Astrocyte of the spinal cord (primary cell): Measurements from ENCODE around the gene NEK2.
"Not testable (repeated sequence)": the region's sequence is repeated elsewhere in the genome, so short reads cannot be mapped to it uniquely, and the experiment has no call there.

ENCODE experiments used
- DNase-seq: peaks from one replicate; pipeline ENCODE4 v3.0.0; 2011; ENCODE audit warnings: low read depth, low spot score
- H3K4me3 ChIP-seq: 2 replicates; pipeline ENCODE4 v1.5.1; 2011; ENCODE audit warnings: low read depth, mild to moderate bottlenecking, low read length, moderate library complexity
- in situ Hi-C: cut with HindIII; loops from 2 replicates; pipeline ENCODE4 v1.10.0; 2017; ENCODE audit warnings: low sequenced_read_pairs
- TF ChIP-seq, protein P1 (sequence below): IDR thresholded peaks from 2 replicates; pipeline ENCODE4 v1.5.1; 2012; ENCODE audit warnings: low read depth, mild to moderate bottlenecking, low read length, inconsistent platforms

NEK2 gene

DNA sequence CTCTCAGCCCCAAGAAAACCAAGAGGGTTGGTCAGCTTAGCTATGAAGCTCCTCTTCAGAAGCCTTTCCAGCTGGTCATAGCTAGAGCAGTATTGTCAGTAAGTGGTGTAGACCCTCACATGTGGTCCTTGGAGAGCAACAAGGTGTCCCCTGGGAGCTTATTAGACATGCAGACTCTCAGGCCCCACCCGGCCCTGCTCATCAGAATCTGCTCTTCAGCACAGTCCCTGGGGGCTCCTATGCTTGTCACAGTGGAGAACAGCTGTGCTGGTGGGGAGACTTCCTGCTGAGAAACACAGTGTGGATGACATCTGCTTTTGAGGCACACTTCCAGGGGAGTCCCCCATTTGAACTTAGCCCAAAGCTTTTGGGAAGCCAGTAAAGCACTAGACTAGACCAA is 21.9 kb upstream of the NEK2 start:
- no peak for DNase-seq
- in situ Hi-C loops, result no loop called here
- H3K4me3 ChIP-seq, result no peak overlapping the region
- TF ChIP-seq, protein P1, sequence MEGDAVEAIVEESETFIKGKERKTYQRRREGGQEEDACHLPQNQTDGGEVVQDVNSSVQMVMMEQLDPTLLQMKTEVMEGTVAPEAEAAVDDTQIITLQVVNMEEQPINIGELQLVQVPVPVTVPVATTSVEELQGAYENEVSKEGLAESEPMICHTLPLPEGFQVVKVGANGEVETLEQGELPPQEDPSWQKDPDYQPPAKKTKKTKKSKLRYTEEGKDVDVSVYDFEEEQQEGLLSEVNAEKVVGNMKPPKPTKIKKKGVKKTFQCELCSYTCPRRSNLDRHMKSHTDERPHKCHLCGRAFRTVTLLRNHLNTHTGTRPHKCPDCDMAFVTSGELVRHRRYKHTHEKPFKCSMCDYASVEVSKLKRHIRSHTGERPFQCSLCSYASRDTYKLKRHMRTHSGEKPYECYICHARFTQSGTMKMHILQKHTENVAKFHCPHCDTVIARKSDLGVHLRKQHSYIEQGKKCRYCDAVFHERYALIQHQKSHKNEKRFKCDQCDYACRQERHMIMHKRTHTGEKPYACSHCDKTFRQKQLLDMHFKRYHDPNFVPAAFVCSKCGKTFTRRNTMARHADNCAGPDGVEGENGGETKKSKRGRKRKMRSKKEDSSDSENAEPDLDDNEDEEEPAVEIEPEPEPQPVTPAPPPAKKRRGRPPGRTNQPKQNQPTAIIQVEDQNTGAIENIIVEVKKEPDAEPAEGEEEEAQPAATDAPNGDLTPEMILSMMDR, result no peak

- TF ChIP-seq, protein P1, result no peak
- no peak for DNase-seq
- H3K4me3 ChIP-seq, result no peak overlapping the region
- in situ Hi-C loops, result no loop called here
Measured at GRCh38 chr1:211695135-211695816, 19.9 kb upstream of the NEK2 start.

GRCh38 chr1:211693911-211694310 is 18.5 kb upstream of the NEK2 start:
- in situ Hi-C loops, DNase-seq, H3K4me3 ChIP-seq: not testable (repeated sequence)

DNA sequence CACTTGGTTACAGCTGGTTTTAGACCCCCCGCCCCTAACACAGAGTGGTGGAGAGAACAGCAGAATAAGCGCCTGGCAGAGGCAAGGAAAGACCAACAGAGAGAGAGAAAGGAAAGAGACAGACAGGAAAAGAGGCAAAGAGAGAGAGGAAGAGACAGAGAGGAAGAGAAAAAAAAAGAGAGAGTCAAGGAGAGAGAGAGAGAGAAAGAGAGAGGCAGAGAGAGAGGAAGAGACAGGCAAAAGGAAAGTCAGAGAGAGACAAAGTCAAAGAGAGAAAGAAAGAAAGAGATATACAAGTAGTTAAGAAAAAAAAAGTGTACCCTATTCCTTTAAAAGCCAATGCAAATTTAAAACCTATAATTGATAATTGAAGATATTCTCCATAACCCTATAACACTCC is 13.0 kb upstream of the NEK2 start:
- TF ChIP-seq, protein P1, result no peak
- in situ Hi-C loops, result no loop called here
- H3K4me3 ChIP-seq, result no peak overlapping the region
- DNase-seq, result no peak

GRCh38 chr1:211687462-211688215 is 12.2 kb upstream of the NEK2 start:
- in situ Hi-C loops, result no loop called here
- TF ChIP-seq, protein P1, result no peak
- H3K4me3 ChIP-seq, result no peak overlapping the region
- DNase-seq, result no peak

GRCh38 chr1:211685823-211686222 is 10.4 kb upstream of the NEK2 start:
- no peak for DNase-seq
- no peak overlapping the region for H3K4me3 ChIP-seq
- TF ChIP-seq, protein P1, result no peak
- in situ Hi-C loops, result no loop called here

DNA sequence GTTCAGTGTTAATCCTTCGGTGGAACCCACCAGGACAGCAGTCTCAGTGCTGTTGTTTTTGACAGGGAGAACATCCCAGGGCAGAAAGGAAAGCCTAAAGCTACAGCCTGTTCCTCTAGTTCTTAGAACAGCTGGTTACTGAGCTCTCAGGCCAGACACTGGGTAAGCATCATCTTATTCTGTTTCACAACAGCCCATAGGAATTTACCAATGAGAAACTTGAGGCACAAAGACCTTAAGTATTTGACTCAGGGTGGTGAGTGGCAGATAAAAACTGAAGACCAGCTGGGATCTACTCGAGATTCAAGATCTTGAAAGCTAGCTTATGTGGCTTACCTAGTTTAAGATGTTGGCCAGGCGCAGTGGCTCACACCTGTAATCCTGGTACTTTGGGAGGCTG is 9.4 kb upstream of the NEK2 start:
- in situ Hi-C loops, result no loop called here
- no peak overlapping the region for H3K4me3 ChIP-seq
- DNase-seq, result no peak
- TF ChIP-seq, protein P1, result no peak
